HG03045 (cell line): Measurements from ENCODE around the gene TXNL4B.
A peak's percentile ranks its signal among the peaks of the same experiment; 100 is the strongest.

Experiments used
- ATAC-seq: cut with Tn5 transposase; IDR thresholded peaks from one replicate; pipeline ENCODE4 v1.9.1; 2021; ENCODE audit warnings: mild to moderate bottlenecking, moderate library complexity; ENCODE audit not compliant: unreplicated experiment

The TXNL4B gene

DNA sequence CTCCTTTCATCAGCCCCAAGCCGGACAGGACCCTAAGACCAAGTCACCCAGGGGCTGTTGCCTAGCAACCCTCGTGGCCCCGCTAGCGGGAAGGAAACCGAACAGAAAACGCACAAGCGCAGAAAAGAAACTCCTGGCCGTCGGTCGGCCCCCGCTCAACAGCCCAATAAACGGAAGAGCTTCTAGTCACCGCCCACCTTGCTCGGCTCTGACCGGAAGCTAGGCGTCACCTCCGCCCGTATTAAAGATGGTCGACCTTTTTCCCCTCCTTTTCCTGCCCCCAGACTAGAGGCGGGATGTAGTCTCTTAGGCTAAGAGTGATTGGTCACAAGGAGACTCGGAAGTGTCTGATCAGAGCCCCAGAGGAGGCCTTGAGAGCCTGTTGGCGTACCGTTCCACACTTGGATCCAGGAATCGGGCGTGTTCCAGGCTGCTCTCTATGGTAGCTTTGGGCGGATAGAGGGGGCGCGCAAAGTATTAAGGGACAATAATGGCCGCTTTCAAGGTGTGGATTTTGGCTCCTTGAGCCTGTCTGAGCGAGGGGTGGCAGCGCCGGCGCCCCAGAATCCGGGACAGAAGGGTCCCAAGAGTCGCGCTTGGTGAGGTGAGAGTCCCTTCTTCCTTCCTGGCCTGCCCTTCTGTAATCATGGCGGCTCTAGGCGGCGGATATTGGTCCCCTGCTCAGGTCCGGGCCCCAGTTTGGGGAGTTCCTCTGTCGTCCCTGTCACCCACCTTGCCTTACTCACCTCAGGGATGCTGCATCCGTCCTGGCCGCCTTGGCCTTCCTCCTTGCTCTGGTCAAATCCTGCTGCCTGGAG is at the start of gene TXNL4B, which contains the start of gene DHX38:
TSS of gene TXNL4B (minus strand) at position 173 of the 818 bp plus-strand sequence. CDS start 2,871 bp downstream, outside the sequence.
TSS of gene DHX38 (plus strand) at position 400 of the 818 bp plus-strand sequence. CDS start 2,311 bp downstream, outside the sequence.
- ATAC-seq: peak; percentile 97

DNA sequence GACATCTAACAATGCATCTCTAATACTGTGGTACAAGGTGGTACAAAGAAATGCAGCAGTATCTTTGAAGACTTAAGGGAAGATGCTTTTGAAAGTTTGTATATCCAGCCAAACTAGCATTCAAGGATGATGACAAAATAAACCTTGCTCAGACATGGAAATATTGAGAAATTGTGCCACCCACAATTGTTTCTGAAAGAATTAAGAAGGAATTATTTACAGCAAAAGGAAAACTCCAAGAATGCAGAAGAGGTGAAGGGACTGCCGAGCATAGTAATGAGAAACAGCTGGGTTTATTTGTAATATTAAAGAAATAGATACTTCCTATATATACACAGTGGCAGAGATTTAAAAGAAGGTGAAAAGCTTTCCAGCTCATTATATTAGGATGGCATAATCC is 49.1 kb upstream of the TXNL4B start:
- no peak for ATAC-seq

DNA sequence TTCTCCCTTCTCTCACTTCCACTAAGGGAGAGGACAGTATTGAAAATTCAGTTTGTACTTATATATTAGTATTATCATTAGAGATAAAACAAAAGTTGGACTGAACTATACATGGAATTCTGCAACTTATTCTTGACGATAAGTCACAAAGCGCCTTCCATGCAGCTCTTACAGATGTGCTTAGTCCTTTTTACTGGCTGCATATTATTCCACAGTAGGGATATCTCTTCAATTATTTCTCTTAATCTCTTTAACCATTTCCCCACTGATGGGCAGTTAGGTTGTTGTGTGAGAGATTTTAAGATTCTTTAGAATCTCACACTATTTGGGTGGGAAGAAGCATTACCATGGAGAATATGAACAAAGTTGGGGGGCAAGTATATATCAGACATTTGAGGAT is 46.5 kb upstream of the TXNL4B start:
- ATAC-seq: no peak

DNA sequence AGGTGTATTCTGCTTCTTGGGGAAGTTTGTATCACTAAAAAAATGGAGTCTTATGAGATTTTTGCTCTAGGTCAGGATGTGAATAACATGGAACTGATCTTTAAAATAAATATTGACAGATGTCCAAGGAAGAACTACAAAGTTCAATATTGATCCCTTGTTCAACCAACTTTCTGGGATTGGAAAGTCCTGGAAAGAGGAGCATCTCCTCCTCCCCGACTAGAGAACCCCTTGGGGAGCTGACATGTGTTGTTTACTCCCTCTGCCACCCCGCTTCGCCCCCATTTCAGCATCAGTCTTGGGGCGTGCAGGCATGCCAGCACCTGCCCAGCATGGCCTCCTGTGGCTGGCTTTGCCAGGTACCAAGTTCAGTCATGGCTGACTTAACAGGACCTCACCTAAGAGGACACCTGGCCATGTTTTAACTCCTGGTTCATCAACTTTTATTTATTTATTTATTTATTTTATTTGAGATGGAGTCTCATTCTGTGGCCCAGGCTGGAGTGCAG is 44.7 kb upstream of the TXNL4B start:
- ATAC-seq: no peak

- no peak for ATAC-seq
Observed at GRCh38 chr16:72137380-72138063, 44.1 kb upstream of the TXNL4B start.

DNA sequence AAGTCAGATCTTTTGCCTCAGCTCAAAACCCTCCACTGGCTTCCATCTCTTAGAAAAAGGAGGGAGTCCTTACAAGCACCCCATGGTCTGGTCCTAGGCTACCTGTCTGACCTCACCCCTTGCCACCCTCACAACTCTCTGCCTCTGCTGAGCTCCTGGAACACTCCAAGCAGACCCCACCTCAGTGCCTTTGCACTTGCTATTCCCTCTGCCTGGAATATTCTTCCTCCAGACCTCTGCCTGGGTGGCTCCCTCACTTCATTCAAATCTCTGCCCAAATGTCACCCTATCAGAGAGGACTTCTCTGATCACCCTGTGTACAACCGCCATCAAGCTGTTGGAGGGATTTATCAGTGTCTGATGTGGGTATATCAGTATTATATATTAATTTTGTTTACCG is 41.1 kb upstream of the TXNL4B start:
- no peak for ATAC-seq

DNA sequence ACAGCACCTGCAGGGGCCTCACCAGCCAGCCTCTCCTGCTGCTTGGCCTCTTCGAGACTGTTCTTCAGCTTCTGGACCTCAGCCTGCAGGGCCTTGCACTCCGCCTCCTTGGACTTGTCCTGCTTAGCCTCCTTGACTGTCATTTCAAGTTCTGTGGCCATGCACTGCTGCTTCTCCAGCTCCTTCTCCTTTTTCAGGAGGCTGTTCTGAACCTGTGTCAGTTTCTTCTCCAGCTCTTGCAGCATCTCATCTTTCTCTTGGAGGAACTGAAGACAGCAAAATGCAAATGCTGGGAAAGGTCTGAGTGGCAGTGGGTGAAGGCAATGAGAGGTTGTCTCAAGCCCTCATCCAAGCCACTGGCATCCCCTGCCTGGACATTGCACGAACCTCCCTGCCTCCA is 39.3 kb upstream of the TXNL4B start:
- ATAC-seq: no peak

DNA sequence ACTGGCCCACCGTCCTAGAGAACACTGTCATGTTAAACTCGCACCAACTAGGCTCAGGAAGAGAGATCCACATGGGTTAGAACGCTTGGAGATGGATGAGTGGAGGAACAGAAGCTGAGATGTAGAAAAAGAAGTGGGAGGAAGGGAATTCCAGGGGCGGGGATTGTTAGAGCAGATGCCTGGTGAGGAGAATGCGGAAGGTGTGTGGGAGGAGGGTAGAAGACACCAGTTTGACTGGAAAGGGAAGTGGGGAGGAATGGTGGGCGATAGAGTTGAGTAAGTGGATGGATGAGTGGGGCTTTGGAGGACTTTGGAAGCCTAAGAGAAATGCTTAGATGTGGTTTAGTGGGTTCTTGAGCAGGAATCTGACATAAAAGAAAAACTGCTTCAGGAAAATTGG is 37.6 kb upstream of the TXNL4B start:
- no peak for ATAC-seq

DNA sequence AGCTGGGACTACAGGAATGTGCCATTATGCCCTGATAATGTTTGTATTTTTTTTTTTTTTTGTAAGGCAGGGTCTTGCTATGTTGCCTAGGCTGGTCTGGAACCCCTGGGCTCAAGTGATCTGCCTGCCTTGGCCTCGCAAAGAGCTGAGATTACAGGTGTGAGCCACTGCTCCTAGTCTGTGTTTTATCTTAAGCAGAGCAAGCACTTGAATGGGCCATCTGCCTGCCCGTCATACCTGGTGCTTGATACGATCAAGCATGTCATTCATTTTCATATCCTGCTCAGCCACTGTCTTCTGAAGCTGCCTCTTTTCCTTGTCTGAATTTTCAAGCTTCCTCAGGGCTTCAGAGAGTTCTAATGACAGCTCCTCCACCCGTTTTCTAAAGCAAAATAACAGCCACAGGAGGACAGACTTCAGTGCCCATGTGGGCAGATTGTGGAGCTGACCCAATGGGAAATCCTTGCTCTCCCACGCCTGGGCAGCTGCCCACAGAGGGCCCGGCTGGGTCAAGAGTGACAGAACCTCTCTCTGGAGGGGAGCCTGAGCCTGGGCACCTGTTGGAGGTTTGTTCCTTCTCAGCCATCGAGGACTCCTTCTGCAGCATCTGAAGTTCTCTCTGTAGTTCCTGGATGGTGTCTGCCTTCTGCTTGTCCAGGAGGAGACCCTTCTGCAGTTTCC is 36.7 kb upstream of the TXNL4B start:
- no peak for ATAC-seq

DNA sequence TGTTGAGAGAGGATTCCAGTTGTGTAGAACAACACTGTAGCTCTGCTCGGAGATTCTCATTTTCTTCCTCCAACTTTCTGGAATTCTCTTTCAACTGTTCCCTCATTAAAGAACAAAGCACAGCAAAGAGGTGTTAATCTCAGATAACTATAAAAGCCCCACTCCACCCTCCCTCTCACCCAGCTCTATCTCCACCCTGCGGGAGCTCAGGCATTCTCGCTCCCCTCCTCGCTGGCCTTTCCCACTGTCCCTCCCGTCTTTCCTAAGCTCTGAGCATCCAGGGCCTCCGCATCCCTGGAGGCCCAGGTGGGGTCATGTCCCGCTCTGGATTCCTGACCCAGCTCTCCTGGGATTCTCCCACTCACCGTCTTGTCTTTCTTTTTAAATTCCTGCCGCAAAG is 35.3 kb upstream of the TXNL4B start:
- ATAC-seq: no peak

DNA sequence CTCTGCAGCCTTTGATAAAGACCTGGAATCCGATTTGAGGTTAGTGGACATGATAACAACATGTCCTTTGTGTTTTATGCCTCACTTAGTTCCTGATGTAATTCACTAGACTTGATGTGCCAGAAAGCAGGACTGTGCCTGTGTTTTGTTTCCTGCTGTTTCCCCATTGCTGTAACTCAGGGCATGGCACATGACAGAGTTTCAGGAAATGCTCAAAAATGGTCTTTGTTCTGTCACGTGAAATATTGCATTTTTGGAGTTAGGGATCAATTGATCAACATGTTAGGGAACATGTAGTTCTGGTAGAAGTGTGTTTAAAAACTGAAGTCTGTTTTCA is 33.0 kb upstream of the TXNL4B start:
- no peak for ATAC-seq

DNA sequence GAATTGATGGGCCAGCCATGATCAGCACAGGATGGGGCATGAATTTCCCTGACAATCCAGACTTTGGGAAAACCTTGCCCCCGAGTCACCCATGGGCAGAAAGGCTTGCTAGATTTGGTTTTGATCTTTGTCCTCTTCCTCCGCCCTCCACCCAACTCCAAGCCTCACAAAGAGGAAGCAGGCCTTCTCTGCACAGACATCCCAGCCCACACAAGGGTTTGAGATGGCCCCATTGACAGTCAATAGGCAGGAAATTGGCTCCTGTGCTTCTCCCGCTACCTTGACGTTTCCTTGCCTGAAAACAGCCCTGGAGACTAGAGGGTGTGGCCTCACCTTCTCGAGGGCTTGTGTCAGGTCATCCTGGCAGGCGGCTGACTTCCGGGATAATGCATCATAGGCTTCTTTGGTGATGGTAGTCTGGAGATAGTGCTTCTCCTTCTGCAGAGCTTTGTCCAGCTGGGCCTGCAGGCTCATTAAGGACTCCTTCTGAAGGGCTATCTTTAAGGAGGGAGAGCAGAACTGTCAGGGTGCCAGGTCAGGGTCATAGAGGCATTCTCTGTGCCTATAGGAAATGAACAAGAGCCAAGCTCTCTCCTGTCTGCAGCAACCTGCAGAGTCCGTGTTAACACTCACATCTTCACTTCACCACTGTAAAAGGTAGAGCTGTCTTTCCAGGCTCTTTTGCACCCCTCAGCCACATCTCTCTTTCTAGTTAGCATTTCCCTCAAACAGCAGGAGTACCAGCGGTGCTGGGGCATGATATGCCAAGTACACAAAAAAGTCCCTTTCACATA is 32.4 kb upstream of the TXNL4B start:
- ATAC-seq: no peak

DNA sequence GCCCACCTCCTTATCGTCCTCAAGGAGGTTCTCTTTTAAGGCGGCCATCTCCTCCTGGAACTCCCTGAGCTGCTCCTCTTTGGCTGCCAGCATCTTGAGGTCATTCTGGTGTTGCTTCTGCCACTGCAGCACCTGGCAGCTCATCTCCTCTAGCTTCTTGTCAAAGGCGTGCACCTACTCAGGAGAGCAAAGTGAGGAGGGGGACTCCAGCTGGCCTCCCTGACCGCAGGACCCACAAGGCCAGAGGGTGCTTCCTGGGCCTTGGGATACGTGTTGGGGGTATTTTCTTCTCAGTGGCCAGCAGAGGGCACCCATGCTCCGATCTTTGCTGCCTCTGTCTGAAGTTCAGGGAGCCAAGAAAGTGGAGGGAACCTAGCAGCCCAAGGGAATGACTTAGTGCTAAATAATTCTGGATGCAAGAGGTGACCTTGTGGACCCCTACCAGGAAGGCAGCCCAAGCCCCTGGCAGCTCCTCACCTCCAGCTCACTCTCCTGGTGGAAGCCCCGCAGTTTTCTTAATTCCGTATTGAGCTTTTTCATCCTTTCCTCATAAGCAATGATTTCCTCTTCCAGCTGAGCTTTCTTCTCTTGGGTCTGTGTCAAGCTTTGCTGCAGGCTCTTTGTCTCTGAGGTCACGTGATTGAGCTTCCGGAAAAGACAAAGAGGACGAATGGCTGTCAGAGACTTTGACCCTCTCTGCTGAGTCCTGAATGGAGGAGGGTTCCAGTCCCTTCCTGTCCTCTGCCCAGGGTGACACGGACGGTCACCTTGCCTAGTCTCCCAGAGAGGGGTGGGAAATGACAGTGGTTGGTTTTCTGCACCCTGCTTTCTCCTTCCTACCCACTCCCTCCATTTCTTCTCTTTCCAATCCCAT is 31.6 kb upstream of the TXNL4B start:
- ATAC-seq: no peak

- ATAC-seq: no peak
Observed at GRCh38 chr16:72124148-72124547, 30.7 kb upstream of the TXNL4B start.

GRCh38 chr16:72123426-72123825 is 30.0 kb upstream of the TXNL4B start:
- ATAC-seq: no peak

- ATAC-seq: no peak
Observed at GRCh38 chr16:72122916-72123315, 29.5 kb upstream of the TXNL4B start.

- ATAC-seq: no peak
Observed at GRCh38 chr16:72122308-72122707, 28.9 kb upstream of the TXNL4B start.

GRCh38 chr16:72120026-72120425 is 26.6 kb upstream of the TXNL4B start:
- ATAC-seq: no peak

GRCh38 chr16:72113616-72113945 is 20.2 kb upstream of the TXNL4B start:
- ATAC-seq: no peak
